Nephron progenitor cell (in vitro differentiated cells): Measurements from ENCODE around the gene ZNF823.

ENCODE experiments used
- DNase-seq: peaks from one replicate; pipeline ENCODE4 v3.0.0; 2021
- H3K27ac Mint-ChIP-seq: 2 replicates; pipeline ENCODE4 v1.8.0; 2021; ENCODE audit warnings: mild to moderate bottlenecking, moderate library complexity, mixed read lengths
- H3K27me3 Mint-ChIP-seq: 2 replicates; pipeline ENCODE4 v1.8.0; 2021; ENCODE audit warnings: mild to moderate bottlenecking, low read depth, mixed read lengths; ENCODE audit not compliant: poor library complexity
- H3K36me3 Mint-ChIP-seq: 2 replicates; pipeline ENCODE4 v1.8.0; 2021; ENCODE audit warnings: low read depth, mixed read lengths
- H3K4me1 Mint-ChIP-seq: 2 replicates; pipeline ENCODE4 v1.8.0; 2021; ENCODE audit warnings: mixed read lengths
- H3K4me3 Mint-ChIP-seq: 2 replicates; pipeline ENCODE4 v1.8.0; 2021; ENCODE audit warnings: mild to moderate bottlenecking, moderate library complexity, mixed read lengths
- H3K9me3 Mint-ChIP-seq: 2 replicates; pipeline ENCODE4 v1.8.0; 2021; ENCODE audit warnings: mild to moderate bottlenecking, moderate library complexity, mixed read lengths
- TF ChIP-seq, protein P1 (sequence below): fragments of 200-600 bp; sonication (generic); IDR thresholded peaks from 2 replicates; pipeline ENCODE4 v1.5.0; 2021; ENCODE audit warnings: antibody characterized with exemption

Gene ZNF823

DNA sequence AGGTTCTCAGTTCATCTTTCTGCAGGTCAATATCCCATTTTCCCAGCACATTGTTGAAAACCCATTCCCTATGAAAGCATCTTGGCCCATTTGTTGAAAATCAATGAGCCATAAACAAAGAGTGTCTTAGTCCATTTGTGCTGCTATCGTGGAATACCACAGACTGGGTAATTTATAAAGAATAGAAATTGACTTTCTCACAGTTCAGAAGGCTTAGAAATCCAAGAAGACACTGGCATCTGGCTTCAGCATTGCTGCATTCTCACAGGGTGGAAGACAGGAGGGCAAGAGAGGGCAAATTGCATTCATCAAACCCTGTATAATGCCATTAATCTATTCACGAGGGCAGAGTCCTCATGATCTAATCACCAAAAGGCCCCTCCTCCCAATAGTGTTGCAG lies 34.1 kb downstream of the ZNF823 start:
- DNase-seq = no peak
- H3K9me3 Mint-ChIP-seq = peaks cover 15% of the 10 kb centered on the region
- H3K27me3 Mint-ChIP-seq = peaks cover 17% of the 10 kb centered on the region
- no peak overlapping the region for H3K27ac Mint-ChIP-seq
- no peak overlapping the region for H3K4me3 Mint-ChIP-seq
- TF ChIP-seq, protein P1, sequence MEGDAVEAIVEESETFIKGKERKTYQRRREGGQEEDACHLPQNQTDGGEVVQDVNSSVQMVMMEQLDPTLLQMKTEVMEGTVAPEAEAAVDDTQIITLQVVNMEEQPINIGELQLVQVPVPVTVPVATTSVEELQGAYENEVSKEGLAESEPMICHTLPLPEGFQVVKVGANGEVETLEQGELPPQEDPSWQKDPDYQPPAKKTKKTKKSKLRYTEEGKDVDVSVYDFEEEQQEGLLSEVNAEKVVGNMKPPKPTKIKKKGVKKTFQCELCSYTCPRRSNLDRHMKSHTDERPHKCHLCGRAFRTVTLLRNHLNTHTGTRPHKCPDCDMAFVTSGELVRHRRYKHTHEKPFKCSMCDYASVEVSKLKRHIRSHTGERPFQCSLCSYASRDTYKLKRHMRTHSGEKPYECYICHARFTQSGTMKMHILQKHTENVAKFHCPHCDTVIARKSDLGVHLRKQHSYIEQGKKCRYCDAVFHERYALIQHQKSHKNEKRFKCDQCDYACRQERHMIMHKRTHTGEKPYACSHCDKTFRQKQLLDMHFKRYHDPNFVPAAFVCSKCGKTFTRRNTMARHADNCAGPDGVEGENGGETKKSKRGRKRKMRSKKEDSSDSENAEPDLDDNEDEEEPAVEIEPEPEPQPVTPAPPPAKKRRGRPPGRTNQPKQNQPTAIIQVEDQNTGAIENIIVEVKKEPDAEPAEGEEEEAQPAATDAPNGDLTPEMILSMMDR = no peak
- H3K36me3 Mint-ChIP-seq = no peaks in the 10 kb centered on the region
- H3K4me1 Mint-ChIP-seq = no peaks in the 10 kb centered on the region

DNA sequence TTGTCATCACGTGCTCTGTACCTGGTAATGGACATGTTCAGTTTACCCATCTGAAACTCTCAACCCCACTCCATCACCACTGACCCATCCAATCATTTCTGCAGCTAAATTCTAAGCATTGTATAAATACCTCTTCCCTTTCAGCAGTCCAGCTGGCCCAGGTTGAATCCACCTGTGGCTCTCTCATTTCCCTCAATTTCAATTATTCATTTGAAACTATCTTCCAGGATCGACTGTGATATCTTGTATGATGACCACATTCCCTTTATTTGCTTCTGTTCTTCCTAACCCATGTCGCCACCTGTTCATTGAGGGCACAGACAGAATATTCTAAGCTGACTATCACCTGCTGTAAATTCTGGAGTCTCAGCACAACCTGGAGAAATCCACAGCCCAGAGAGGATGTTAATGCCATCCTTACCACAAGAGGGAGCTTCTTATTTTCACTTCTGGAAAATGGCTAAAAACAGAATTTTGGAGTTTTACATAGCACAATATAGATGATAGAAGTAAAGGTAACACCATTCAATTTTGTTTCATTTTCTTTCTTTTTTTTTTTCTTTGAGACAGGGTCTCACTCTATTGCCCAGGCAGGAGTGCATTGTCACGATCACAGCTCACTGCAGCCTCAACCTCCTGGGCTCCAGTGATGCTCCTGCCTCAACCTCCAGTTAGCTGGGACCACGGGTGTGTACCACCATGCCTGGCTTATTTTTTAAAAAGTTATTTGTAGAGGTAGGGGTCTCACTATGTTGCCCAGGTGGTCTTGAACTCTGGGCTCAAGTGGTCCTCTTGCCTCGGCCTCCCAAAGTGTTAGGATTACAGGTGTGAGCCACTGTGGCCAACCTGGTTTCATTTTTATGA lies 38.6 kb downstream of the ZNF823 start:
- H3K9me3 Mint-ChIP-seq = peaks cover 7% of the 10 kb centered on the region
- no peak overlapping the region for H3K27ac Mint-ChIP-seq
- peaks cover 17% of the 10 kb centered on the region for H3K27me3 Mint-ChIP-seq
- no peak for DNase-seq
- H3K36me3 Mint-ChIP-seq = no peaks in the 10 kb centered on the region
- H3K4me1 Mint-ChIP-seq = peaks cover 2% of the 10 kb centered on the region
- TF ChIP-seq, protein P1 = peak; percentile 75
- H3K4me3 Mint-ChIP-seq = no peak overlapping the region

DNA sequence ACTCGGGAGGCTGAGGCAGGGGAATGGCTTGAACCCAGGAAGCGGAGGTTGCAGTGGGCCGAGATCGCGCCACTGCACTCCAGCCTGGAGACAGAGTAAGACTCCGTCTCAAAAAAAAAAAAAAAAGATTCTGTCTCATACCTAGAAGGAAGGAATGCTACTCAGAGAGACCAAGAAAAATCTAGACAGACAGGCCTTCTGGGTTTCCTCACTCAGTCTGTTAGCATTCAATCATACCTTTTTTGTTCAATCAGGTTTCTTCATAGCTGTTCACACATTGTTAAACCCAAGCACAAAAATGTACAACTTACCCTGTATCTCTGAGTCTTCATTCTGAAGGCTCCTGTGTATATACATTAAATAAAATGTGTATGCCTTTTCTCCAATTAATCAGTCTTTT lies 40.5 kb downstream of the ZNF823 start:
- Mint-ChIP-seq H3K4me1 (peaks cover 14% of the 10 kb centered on the region), H3K4me3 (no peak overlapping the region)
- TF ChIP-seq, protein P1 = no peak

DNA sequence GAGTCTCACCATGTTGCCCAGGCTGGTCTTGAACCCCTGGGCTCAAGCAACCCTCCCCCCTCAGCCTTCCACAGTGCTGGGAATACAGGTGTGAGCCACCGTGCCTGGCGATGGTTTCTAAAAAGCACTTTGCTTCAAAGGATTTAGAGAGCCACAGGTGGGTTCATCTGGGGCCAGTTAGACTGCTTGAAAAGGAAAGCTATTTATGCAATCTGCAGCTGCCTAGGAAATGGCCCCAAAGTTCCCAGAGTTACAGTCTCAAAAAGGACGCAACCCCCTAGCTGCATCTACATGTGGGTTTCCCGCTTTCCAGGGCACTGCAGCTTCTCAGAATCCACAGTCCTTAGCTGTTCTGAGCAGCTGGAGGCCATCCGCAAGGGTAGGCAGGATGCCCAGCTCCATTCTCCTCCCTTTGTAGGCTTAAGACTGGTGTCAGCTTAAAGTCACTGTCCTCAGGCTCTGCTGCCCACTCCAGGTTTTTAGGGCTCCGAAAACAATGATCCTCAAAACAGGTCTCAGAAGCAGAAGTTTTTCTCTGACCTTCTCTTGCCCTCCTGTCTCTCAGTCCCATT lies 41.4 kb downstream of the ZNF823 start:
- no peak overlapping the region for H3K27ac Mint-ChIP-seq
- TF ChIP-seq, protein P1 = no peak
- H3K27me3 Mint-ChIP-seq = peaks cover 9% of the 10 kb centered on the region

More for the DNA sequence above, 40.5 kb downstream of the ZNF823 start:
- H3K36me3 Mint-ChIP-seq = peaks cover 10% of the 10 kb centered on the region
- DNase-seq = no peak
- H3K9me3 Mint-ChIP-seq = peaks cover 22% of the 10 kb centered on the region
- H3K27ac Mint-ChIP-seq = no peak overlapping the region
- H3K27me3 Mint-ChIP-seq = peaks cover 17% of the 10 kb centered on the region

DNA sequence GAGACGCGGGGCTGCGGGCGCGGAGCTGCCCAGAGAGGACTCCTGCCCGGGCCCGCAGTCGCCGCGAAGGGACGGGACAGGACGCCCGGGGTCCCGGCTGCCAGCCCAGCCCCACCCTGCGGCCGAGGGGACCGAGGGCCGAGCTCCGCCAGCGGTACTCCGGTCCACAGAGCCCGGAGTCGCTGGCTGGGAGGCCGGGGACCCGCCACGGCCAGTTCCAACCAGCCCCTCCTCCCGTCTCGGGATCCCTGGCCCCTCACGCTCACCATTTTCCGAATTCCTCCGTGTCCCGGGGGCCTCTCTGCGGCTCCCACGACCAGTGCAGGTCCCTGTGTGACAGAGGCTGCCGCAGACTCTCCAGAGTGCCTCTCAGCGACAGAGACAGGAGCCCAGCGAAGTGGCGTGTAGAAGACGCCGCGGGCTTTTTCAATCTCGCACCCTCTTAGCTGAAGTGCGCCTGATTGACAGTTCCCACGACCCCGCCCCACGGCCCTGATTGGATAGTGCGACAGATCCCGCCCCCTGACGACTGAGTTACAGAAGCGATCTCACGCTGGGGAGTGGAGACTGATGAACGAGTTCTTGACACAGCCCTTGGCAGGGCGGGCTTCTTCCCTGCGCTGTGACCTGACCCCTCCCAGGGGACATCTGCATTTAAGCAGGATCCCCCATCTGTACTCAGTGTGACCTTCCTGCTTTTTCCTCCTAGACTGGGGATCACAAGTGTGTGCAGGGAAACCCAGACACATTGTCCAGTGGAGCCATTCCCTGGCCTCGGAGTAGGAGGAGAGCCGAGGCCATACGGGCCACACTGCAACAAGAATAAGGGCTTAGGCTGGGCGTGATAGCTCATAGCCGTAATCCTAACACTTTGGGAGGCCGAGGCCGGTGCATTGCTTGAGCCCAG lies 44.0 kb downstream of the ZNF823 start:
- Mint-ChIP-seq H3K4me3 (peak overlapping the region; percentile 100), H3K9me3 (peaks cover 48% of the 10 kb centered on the region), H3K27ac (peak overlapping the region; percentile 100), H3K36me3 (peaks cover 39% of the 10 kb centered on the region), H3K4me1 (peaks cover 18% of the 10 kb centered on the region), H3K27me3 (peaks cover 8% of the 10 kb centered on the region)
- TF ChIP-seq, protein P1 = no peak
- DNase-seq = peak; percentile 99

More for the DNA sequence above, 41.4 kb downstream of the ZNF823 start:
- Mint-ChIP-seq H3K4me1 (peaks cover 18% of the 10 kb centered on the region), H3K9me3 (peaks cover 24% of the 10 kb centered on the region), H3K4me3 (no peak overlapping the region), H3K36me3 (peaks cover 16% of the 10 kb centered on the region)
- DNase-seq = no peak
